OCI-LY1 (cell line): Measurements from ENCODE around the gene MPPED1.

ENCODE experiments used
- H2AFZ ChIP-seq: fragments of 200-600 bp; sonication (generic), shearing (Covaris generic); 2 replicates; pipeline ENCODE4 v1.6.0; 2014; ENCODE audit warnings: antibody characterized with exemption, mild to moderate bottlenecking, low read length
- H3F3A ChIP-seq: fragments of 200-600 bp; sonication (generic), shearing (Covaris generic); 2 replicates; pipeline ENCODE4 v1.6.0; 2014; ENCODE audit warnings: mild to moderate bottlenecking, antibody characterized with exemption, low read length, moderate library complexity; ENCODE audit not compliant: insufficient read depth
- H3K27ac ChIP-seq: fragments of 200-600 bp; sonication (generic); 2 replicates; pipeline ENCODE4 v1.5.1; 2014; ENCODE audit warnings: low read length, mixed run types, mild to moderate bottlenecking, low read depth; ENCODE audit not compliant: poor library complexity, severe bottlenecking
- H3K27me3 ChIP-seq: fragments of 200-600 bp; sonication (generic); 2 replicates; pipeline ENCODE4 v1.6.0; 2014; ENCODE audit warnings: antibody characterized with exemption, mild to moderate bottlenecking, low read length, moderate library complexity; ENCODE audit not compliant: insufficient read depth
- H3K36me3 ChIP-seq: fragments of 200-600 bp; sonication (generic); 2 replicates; pipeline ENCODE4 v1.6.1; 2014; ENCODE audit warnings: mild to moderate bottlenecking, antibody characterized with exemption, low read length, moderate library complexity, mixed read lengths; ENCODE audit not compliant: insufficient read depth
- H3K4me1 ChIP-seq: fragments of 200-600 bp; sonication (generic); 2 replicates; pipeline ENCODE4 v1.5.1; 2014; ENCODE audit warnings: mild to moderate bottlenecking, low read length, moderate library complexity; ENCODE audit not compliant: insufficient read depth, severe bottlenecking
- H3K4me2 ChIP-seq: fragments of 200-600 bp; sonication (generic), shearing (Covaris generic); 2 replicates; pipeline ENCODE4 v1.6.1; 2014; ENCODE audit warnings: low read length
- H3K4me3 ChIP-seq: fragments of 200-600 bp; sonication (generic); 2 replicates; pipeline ENCODE4 v1.5.1; 2014; ENCODE audit warnings: low read length, low read depth, mild to moderate bottlenecking, mixed read lengths; ENCODE audit not compliant: poor library complexity, severe bottlenecking
- H3K79me2 ChIP-seq: fragments of 200-600 bp; shearing (Covaris generic); 2 replicates; pipeline ENCODE4 v1.6.1; 2016; ENCODE audit warnings: mixed run types, low read length, mixed read lengths; ENCODE audit not compliant: insufficient read depth
- H3K9ac ChIP-seq: fragments of 200-600 bp; sonication (generic), shearing (Covaris generic); 2 replicates; pipeline ENCODE4 v1.6.1; 2014; ENCODE audit warnings: mild to moderate bottlenecking, low read length, mixed read lengths
- H3K9me2 ChIP-seq: fragments of 200-600 bp; sonication (generic), shearing (Covaris generic); 2 replicates; pipeline ENCODE4 v1.6.1; 2014; ENCODE audit warnings: low read depth, mild to moderate bottlenecking, low read length, mixed read lengths
- H3K9me3 ChIP-seq: fragments of 200-600 bp; shearing (Covaris generic); 2 replicates; pipeline ENCODE4 v1.6.1; 2014; ENCODE audit warnings: low read length, mixed read lengths
- H4K20me1 ChIP-seq: fragments of 200-600 bp; sonication (generic), shearing (Covaris generic); 2 replicates; pipeline ENCODE4 v1.6.0; 2016; ENCODE audit warnings: mild to moderate bottlenecking, low read length; ENCODE audit not compliant: insufficient read depth
- CTCF ChIP-seq: fragments of 200-600 bp; sonication (generic), shearing (Covaris generic); IDR thresholded peaks from 2 replicates; pipeline ENCODE4 v1.5.1; 2017; ENCODE audit warnings: mild to moderate bottlenecking, antibody characterized with exemption, low read length, moderate library complexity, mixed read lengths
- EZH2 ChIP-seq: fragments of 200-600 bp; sonication (generic), shearing (Covaris generic); IDR thresholded peaks from 2 replicates; pipeline ENCODE4 v1.8.0; 2017; ENCODE audit warnings: borderline replicate concordance, mixed run types, mild to moderate bottlenecking, antibody characterized with exemption, low read length, moderate library complexity, mixed read lengths

Gene MPPED1

GRCh38 chr22:43550024-43550620 lies 138.3 kb downstream of the MPPED1 start:
- no peaks in the 10 kb centered on the region for H3K9me3 ChIP-seq
- TF ChIP-seq CTCF (no peak), EZH2 (no peak)
- H3K4me3 ChIP-seq, result no peak overlapping the region
- no peak overlapping the region for H3K4me2 ChIP-seq
- no peaks in the 10 kb centered on the region for H3K27me3 ChIP-seq
- no peaks in the 10 kb centered on the region for H3K9me2 ChIP-seq
- H3F3A ChIP-seq, result no peaks in the 10 kb centered on the region
- no peak overlapping the region for H3K9ac ChIP-seq
- no peaks in the 10 kb centered on the region for H4K20me1 ChIP-seq
- H2AFZ ChIP-seq, result no peak overlapping the region
- H3K79me2 ChIP-seq, result no peaks in the 10 kb centered on the region
- H3K27ac ChIP-seq, result no peak overlapping the region
- H3K4me1 ChIP-seq, result no peaks in the 10 kb centered on the region
- H3K36me3 ChIP-seq, result no peaks in the 10 kb centered on the region

- H3K9ac ChIP-seq, result no peak overlapping the region
- H3K9me2 ChIP-seq, result no peaks in the 10 kb centered on the region
- no peaks in the 10 kb centered on the region for H3K27me3 ChIP-seq
- no peaks in the 10 kb centered on the region for H3K79me2 ChIP-seq
- H3K4me1 ChIP-seq, result no peaks in the 10 kb centered on the region
- no peak overlapping the region for H3K4me2 ChIP-seq
- H3K9me3 ChIP-seq, result no peaks in the 10 kb centered on the region
- TF ChIP-seq CTCF, result no peak
- no peak for TF ChIP-seq EZH2
- no peaks in the 10 kb centered on the region for H4K20me1 ChIP-seq
- H2AFZ ChIP-seq, result no peak overlapping the region
- H3F3A ChIP-seq, result no peaks in the 10 kb centered on the region
- no peak overlapping the region for H3K27ac ChIP-seq
- H3K36me3 ChIP-seq, result no peaks in the 10 kb centered on the region
- no peak overlapping the region for H3K4me3 ChIP-seq
These were observed 138.9 kb downstream of the MPPED1 start for GRCh38 chr22:43550672-43551071.

GRCh38 chr22:43553451-43554258 lies 141.8 kb downstream of the MPPED1 start:
- no peaks in the 10 kb centered on the region for H3K36me3 ChIP-seq
- TF ChIP-seq CTCF (no peak), EZH2 (no peak)

More at GRCh38 chr22:43553451-43554258, 141.8 kb downstream of the MPPED1 start:
- Histone ChIP-seq H3K4me1 (no peaks in the 10 kb centered on the region), H2AFZ (no peak overlapping the region), H3F3A (no peaks in the 10 kb centered on the region), H3K4me3 (no peak overlapping the region), H3K4me2 (no peak overlapping the region), H3K27ac (no peak overlapping the region), H3K27me3 (no peaks in the 10 kb centered on the region), H3K79me2 (no peaks in the 10 kb centered on the region), H3K9me3 (no peaks in the 10 kb centered on the region), H4K20me1 (no peaks in the 10 kb centered on the region), H3K9me2 (no peaks in the 10 kb centered on the region), H3K9ac (no peak overlapping the region)
